Ovary (tissue), 9 donors: Measurements from ENCODE around the gene SIRT2. TPM values are rescaled to one million over a fixed set of nuclear protein-coding genes. Genes with fewer than 3 reads are reported as not detected.

ENCODE experiments used
- DNase-seq, 5 donors: peaks; one replicate each; pipeline ENCODE4 v3.0.0-alpha.2; 2019 to 2020
- H3K27ac ChIP-seq, 2 donors: fragments of 200-600 bp; one replicate each; pipeline versions ENCODE4 v1.5.1 to v1.8.0; 2019 to 2022
- H3K27me3 ChIP-seq: fragments of 200-600 bp; one replicate; pipeline ENCODE4 v1.8.0; 2022
- H3K36me3 ChIP-seq: fragments of 200-600 bp; sonication (generic); one replicate; pipeline ENCODE4 v1.5.1; 2019
- H3K4me1 ChIP-seq: one replicate; pipeline ENCODE4 v1.8.1; 2013; ENCODE audit warnings: mild to moderate bottlenecking, moderate library complexity; ENCODE audit not compliant: insufficient read depth
- H3K4me3 ChIP-seq: fragments of 200-600 bp; sonication (generic); one replicate; pipeline ENCODE4 v1.5.1; 2017
- H3K9me3 ChIP-seq, 2 donors: fragments of 200-600 bp in 1 of 2; sonication (generic) in 1 of 2; one replicate each; pipeline versions ENCODE4 v1.5.1 to v1.8.1; 2013 to 2019; ENCODE audit warnings: mild to moderate bottlenecking in 1 of 2, moderate library complexity in 1 of 2
- CTCF ChIP-seq, 3 donors: fragments of 450-650 bp in 2 of 3; fragments of 200-600 bp in 1 of 3; IDR thresholded peaks; one replicate each; pipeline versions ENCODE4 v1.5.1 to v1.8.0; 2016 to 2022; ENCODE audit warnings: antibody characterized with exemption in 3 of 3, mild to moderate bottlenecking in 1 of 3
- EP300 ChIP-seq: sonication (generic); formaldehyde crosslinking; IDR thresholded peaks from one replicate; pipeline ENCODE4 v1.6.1; 2017; ENCODE audit warnings: antibody characterized with exemption
- POLR2A ChIP-seq: fragments of 450-650 bp; IDR thresholded peaks from one replicate; pipeline ENCODE4 v1.6.1; 2017; ENCODE audit warnings: antibody characterized with exemption, mild to moderate bottlenecking, moderate library complexity
- WGBS, 3 donors: extraction: QIAGEN DNeasy Blood & Tissue Kit in 1 of 3; methylation state at CpG; one replicate each; pipeline versions ENCODE4 v1.1.5 to v1.1.7; 2013 to 2017; 5-methylcytosine and 5-hydroxymethylcytosine counted together
- intact Hi-C, 4 donors: fragments of 100-400 bp; cut with DNase I; formaldehyde crosslinking; loops; one replicate each; pipeline versions ENCODE4 v1.11.0 to v1.15.1; 2022 to 2023
- polyA plus RNA-seq, 2 donors: library from polyadenylated mRNA; stranded (reverse); fragments of 200-250 nt in 1 of 2; fragments of 350-450 nt in 1 of 2; fragmentation: Illumina TruSeq in 1 of 2; extraction: RNeasy Lipid Tissue Mini Kit (QIAGEN cat#74804) in 1 of 2; gene quantifications; one replicate each; pipeline ENCODE4 v1.2.3, GENCODE V29; 2013 to 2014
- total RNA-seq, 7 donors: library from RNA; depleted of rRNA in 2 of 7; stranded (reverse); fragments of >200 nt in 2 of 7; fragmentation: NEBNext Ultra II Directional in 3 of 7; extraction: Animal tissue kit (Norgen Biotek cat#: 25700) in 3 of 7; gene quantifications; one replicate each; pipeline versions ENCODE4 v1.1.0 to v1.2.4, GENCODE V29; 2016 to 2023
- donor health status: DM: no; HTN: no; CAD: no; lungs with moderate emphysema.
- donor health status: DM: no; HTN: no; CAD: no.
- donor health status: Bipolar disorder and iron deficiency.
- donor health status: DM: yes; HTN: yes; CAD: no.
- donor health status: DM: no; HTN: no; CAD: no.
- donor health status: DM: yes; HTN: yes; CAD: no.

The SIRT2 gene
- total and polyA plus RNA-seq, 9 donors = 46.1 to 64.9 (median 55.7) TPM

- no peaks in the 10 kb centered on the region for H3K27me3 ChIP-seq
- no peaks in the 10 kb centered on the region for H3K36me3 ChIP-seq
- no peak for DNase-seq
- intact Hi-C loops = loop anchor here in 1 of 4 donors (5.0 kb wide), 1 partner anchor 531 kb away; the partner anchor contains the start of gene FAM98C
- peaks cover 12% of the 10 kb centered on the region for H3K4me1 ChIP-seq
- H3K4me3 ChIP-seq = no peak overlapping the region
- no peak for TF ChIP-seq POLR2A
- no peak for TF ChIP-seq CTCF (IDR thresholded peaks at IDR 0.05)
- TF ChIP-seq EP300 = no peak
- H3K9me3 ChIP-seq = no peaks in the 10 kb centered on the region
- WGBS, 3 donors = 53 to 80% (median 59%) methylated on average over 4 of the region's 4 CpGs
- H3K27ac ChIP-seq = no peak overlapping the region
Observed at GRCh38 chr19:38933544-38933943, 34.1 kb upstream of the SIRT2 start.

DNA sequence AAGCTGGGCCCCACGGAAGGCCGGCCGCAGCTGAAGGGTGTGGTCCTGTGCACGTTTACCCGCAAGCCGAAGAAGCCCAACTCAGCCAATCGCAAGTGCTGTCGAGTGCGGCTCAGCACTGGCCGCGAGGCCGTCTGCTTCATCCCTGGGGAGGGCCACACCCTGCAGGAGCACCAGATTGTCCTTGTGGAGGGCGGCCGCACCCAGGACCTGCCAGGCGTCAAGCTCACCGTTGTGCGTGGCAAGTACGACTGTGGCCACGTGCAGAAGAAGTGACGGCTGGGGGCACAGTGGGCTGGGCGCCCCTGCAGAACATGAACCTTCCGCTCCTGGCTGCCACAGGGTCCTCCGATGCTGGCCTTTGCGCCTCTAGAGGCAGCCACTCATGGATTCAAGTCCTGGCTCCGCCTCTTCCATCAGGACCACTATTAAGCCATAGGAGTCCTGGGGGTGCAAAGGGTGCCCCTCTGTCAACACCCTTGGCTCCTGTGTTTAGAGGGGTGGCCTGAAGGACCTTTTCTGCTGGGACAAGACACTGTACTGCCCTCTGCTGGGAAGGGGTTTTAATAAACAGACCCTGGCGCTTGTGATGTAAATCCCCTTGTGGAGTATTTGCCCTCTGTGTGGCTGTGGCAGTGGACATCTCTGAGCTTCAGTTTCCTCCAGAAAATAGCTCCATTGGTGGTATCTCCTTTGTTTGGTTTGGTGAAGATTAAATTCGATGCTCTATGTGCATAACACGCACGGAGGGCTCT, 33.2 kb upstream of the SIRT2 start:
- no peak overlapping the region for H3K4me3 ChIP-seq
- H3K27ac ChIP-seq = no peak overlapping the region
- H3K27me3 ChIP-seq = no peaks in the 10 kb centered on the region
- WGBS, 3 donors = 90% methylated on average over 29 of the region's 29 CpGs
- no peaks in the 10 kb centered on the region for H3K9me3 ChIP-seq
- DNase-seq = peak in 2 of 5 donors; percentile 44 to 50
- H3K4me1 ChIP-seq = peaks cover 12% of the 10 kb centered on the region
- H3K36me3 ChIP-seq = no peaks in the 10 kb centered on the region
- intact Hi-C loops = loop anchor here in 1 of 4 donors (5.0 kb wide), 1 partner anchor 530 kb away; the partner anchor contains the start of gene FAM98C
- no peak for TF ChIP-seq EP300
- no peak for TF ChIP-seq CTCF (IDR thresholded peaks at IDR 0.05)
- no peak for TF ChIP-seq POLR2A

DNA sequence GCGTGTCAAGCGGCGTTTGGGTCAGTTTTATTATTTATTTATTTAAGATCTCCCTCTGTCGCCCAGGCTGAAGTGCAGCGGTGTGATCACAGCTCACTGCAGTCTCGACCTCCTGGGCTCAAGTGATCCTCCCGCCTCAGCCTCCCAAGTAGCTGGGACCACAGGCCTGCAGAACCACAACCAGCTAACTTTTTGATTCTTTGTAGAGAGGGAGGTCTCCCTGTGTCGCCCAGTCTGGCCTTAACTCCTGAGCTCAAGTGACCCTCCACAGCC, 32.0 kb upstream of the SIRT2 start:
- Histone ChIP-seq H3K27me3 (no peaks in the 10 kb centered on the region), H3K27ac (no peak overlapping the region), H3K4me1 (peaks cover 12% of the 10 kb centered on the region), H3K36me3 (no peaks in the 10 kb centered on the region), H3K4me3 (peak overlapping the region; percentile 91), H3K9me3 (no peaks in the 10 kb centered on the region)
- WGBS, 3 donors = 12 to 28% (median 14%) methylated on average over 6 to 8 of the region's 8 CpGs
- intact Hi-C loops = loop anchor here in 1 of 4 donors (5.0 kb wide), 1 partner anchor 529 kb away; the partner anchor contains the start of gene FAM98C
- no peak for DNase-seq
- TF ChIP-seq CTCF (IDR thresholded peaks at IDR 0.05) (no peak), POLR2A (no peak), EP300 (no peak)

DNA sequence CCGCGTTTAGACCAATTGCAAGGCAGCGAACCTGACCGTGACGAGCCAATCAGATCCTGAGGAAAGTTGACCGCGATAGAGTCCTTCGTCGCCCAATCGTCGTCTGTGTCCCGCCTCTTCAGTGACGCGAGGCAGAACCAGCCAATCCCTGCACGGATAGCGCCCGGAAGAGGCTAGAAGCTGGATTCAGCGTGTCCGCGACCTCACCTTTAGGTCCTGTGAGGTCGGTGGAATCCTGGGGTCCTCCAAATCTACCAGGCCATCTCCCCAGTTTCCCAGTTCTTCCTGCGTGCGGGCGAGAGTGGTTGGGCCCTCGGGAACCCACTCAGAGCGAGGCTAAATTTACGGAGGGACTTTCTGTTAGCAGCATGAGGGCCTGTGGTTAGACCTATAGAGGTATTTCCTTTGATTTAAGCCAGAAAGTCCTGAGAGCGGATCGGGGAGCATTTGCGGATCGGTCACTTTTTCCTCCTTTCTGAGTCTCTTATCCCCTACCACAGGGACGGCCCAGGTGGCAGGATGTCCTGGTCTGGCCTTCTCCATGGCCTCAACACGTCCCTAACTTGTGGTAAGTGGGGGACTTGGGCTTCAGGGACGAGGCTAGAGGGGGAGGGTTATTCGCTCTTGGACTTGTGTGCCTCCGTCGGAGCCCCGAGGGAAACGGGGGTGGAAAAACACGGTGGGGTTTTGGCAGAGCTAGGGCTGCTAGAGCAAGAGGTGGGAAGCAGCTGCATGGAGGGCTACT, 31.5 kb upstream of the SIRT2 start, which contains the start of gene MRPS12:
TSS of gene MRPS12 (plus strand) at position 169 of the 745 bp plus-strand sequence. CDS start at position 520, 351 bp downstream.
- Histone ChIP-seq H3K27me3 (no peaks in the 10 kb centered on the region), H3K36me3 (no peaks in the 10 kb centered on the region), H3K9me3 (no peaks in the 10 kb centered on the region), H3K27ac (peak within 1 kb of the TSS; percentile 90 to 92), H3K4me3 (peak within 1 kb of the TSS; percentile 91), H3K4me1 (peaks cover 12% of the 10 kb centered on the region)
- WGBS, 3 donors = 0% methylated on average over 35 to 40 of the region's 40 CpGs
- DNase-seq = peak; percentile 97 to 99 (median 98)
- TF ChIP-seq POLR2A (peak; percentile 7), CTCF (IDR thresholded peaks at IDR 0.05) (no peak)
- intact Hi-C loops = loop anchor here in 1 of 4 donors (5.0 kb wide), 1 partner anchor 529 kb away; the partner anchor contains the start of gene FAM98C
